GM12872 (cell line): ENCODE results near the gene CNBD2.

Source experiments
- TF ChIP-seq, protein P1 (sequence below): IDR thresholded peaks from 3 replicates; pipeline ENCODE4 v1.5.1; 2011; ENCODE audit warnings: low read depth, mild to moderate bottlenecking, low read length, moderate library complexity; ENCODE audit not compliant: insufficient read depth

CNBD2 gene

DNA sequence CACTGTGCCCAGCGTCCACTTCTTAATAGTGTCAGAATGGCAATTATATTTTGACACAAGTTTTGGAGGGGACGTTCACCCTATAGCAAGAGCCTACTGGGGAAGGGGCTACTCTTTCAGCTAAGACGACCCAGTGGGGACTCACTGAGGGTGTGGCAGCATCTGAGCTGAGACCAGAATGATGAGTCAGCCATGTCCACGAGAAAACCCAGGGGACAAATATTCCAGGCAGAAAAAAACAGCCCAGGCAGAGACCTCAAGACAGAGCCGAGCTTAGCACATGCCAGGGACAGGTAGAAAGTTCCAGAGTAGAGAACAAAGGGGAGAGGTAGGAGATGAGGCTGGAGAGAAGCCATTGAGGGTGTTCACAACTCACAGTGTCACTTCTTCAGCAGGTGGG, 11.2 kb downstream of the CNBD2 start:
- TF ChIP-seq, protein P1, sequence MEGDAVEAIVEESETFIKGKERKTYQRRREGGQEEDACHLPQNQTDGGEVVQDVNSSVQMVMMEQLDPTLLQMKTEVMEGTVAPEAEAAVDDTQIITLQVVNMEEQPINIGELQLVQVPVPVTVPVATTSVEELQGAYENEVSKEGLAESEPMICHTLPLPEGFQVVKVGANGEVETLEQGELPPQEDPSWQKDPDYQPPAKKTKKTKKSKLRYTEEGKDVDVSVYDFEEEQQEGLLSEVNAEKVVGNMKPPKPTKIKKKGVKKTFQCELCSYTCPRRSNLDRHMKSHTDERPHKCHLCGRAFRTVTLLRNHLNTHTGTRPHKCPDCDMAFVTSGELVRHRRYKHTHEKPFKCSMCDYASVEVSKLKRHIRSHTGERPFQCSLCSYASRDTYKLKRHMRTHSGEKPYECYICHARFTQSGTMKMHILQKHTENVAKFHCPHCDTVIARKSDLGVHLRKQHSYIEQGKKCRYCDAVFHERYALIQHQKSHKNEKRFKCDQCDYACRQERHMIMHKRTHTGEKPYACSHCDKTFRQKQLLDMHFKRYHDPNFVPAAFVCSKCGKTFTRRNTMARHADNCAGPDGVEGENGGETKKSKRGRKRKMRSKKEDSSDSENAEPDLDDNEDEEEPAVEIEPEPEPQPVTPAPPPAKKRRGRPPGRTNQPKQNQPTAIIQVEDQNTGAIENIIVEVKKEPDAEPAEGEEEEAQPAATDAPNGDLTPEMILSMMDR: no peak

DNA sequence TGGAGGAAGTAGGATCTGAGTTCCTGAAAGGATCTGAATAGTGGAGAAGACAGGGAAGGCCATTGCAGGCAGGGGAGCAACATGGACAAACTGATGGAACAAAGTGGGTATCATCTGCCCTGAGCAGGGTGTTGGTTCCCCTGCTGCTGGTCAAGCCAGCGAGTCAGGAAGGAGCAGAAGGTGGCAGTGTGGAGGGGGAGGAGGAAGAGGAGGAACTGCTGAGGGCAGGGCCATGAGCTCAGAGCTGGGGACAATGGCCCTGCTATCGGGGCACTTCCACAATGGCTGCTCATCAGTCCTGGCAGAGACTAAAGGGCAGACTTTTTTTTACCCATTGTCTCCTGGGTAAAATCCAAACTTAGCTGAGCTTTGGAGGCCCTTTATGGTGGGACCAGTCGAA, 13.6 kb downstream of the CNBD2 start:
- TF ChIP-seq, protein P1: no peak

GRCh38 chr20:35984382-35984781, 16.0 kb downstream of the CNBD2 start:
- TF ChIP-seq, protein P1: no peak

DNA sequence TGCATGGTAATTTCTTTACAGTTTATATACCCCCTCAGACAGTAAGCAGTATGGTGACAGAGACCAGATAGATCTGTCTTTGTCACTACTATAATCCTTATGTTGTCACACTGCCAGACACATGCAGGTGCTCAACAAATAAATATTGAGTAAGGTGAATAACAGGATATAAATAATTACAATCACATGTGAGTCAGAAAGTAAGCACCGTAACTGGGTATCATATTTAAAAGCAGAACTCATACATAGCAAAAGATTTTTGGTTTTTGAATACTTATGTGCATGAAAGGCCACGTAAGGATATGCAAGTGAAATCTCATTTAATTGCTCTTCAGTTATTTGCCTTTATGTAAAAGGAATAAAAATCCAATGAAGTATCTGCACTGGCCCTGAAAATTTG, 17.4 kb downstream of the CNBD2 start:
- TF ChIP-seq, protein P1: no peak

GRCh38 chr20:35988910-35989463, 20.6 kb downstream of the CNBD2 start:
- TF ChIP-seq, protein P1: no peak

- TF ChIP-seq, protein P1: peak; percentile 60
These were observed 22.9 kb downstream of the CNBD2 start for GRCh38 chr20:35991142-35991771.

GRCh38 chr20:35992713-35993335, 24.4 kb downstream of the CNBD2 start:
- TF ChIP-seq, protein P1: peak; percentile 85
